Body of pancreas (tissue), 4 donors: Measurements from ENCODE around the gene ADA.

Source experiments
- CTCF ChIP-seq, 7 experiments: fragments of 450-650 bp in 4 of 7; fragments of 200-600 bp in 3 of 7; sonication (generic) in 3 of 7; IDR thresholded peaks; one replicate each; pipeline ENCODE4 v1.5.1; 2016 to 2019; ENCODE audit warnings: antibody characterized with exemption in 7 of 7
- POLR2A ChIP-seq, 3 donors: fragments of 450-650 bp; IDR thresholded peaks; one replicate each; pipeline ENCODE4 v1.6.1; 2016; ENCODE audit warnings: antibody characterized with exemption in 3 of 3, mild to moderate bottlenecking in 2 of 3

DNA sequence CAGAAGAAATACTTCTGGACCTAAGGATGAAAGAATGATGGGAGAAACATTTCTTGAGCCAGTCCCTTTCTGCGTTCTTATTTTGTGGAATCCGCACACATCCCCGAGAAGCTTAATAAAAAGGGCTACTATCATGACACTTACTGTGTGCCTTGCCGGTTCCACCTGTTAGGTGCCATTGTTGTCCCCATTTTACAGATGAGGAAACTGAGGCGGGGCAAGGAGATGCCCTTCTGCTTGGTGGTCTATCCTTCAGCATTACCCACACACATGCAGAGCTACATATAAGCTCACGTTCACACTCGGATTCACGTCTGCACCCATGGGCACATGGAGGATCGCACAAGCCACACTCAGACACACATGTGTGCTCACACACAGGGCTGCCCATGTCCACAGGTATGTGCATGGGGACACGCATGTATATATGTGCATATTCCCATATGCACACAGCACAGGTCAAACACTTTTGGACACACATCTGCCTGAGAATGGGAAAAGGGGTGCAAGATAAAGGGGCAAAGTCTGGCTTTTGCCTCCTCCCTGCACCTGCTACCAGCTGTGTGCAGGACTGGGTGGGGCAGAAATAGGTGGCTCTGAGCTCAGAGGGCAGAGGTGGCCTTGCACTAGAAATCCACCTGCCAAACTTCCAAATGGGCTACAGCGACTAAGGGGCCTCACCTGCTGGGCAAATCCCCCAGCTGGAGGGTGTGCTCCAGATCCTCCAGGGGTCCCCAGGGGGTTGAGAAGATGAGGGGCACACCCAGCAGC lies 30.5 kb upstream of the ADA start:
- TF ChIP-seq CTCF (IDR thresholded peaks at IDR 0.05) (no peak), POLR2A (IDR thresholded peaks at IDR 0.05) (no peak)
